ENCODE measurements around the gene RAB11FIP2. TPM values are rescaled to one million over a fixed set of nuclear protein-coding genes. Genes with fewer than 3 reads are reported as not detected.

The RAB11FIP2 gene
- total RNA-seq, 4 donors from 2014 or later = 3.0 to 18.4 (median 9.0) TPM

- TF ChIP-seq EP300 (IDR thresholded peaks at IDR 0.05; ENCODE audit: low read depth) = no peak
- in situ Hi-C loops (cut with MboI; ENCODE audit: low pct_ligation_motif_present in 1 of 4, low pct_unique_long_range_greater_than_20kb in 1 of 4, low sequenced_read_pairs in 3 of 4) (no loop called here), intact Hi-C loops (cut with DNase I; ENCODE audit: low total_unique reads) (no loop called here)
- peaks cover 0 to 14% (median 7%) of the 10 kb centered on the region in 4 donors for H3K4me1 ChIP-seq
- WGBS, 2 donors (ENCODE audit: low coverage in 1 of 2) = 54 to 69% methylated on average over 7 of the region's 7 CpGs
- H3K9me3 ChIP-seq = no peaks in the 10 kb centered on the region
- H3K27me3 ChIP-seq = no peaks in the 10 kb centered on the region
- H3K27ac ChIP-seq = no peak overlapping the region
- no peak overlapping the region for H3K4me3 ChIP-seq
- DNase-seq = no peak
- H3K36me3 ChIP-seq = peaks cover 0 to 7% (median 0%) of the 10 kb centered on the region in 4 donors
Observed at GRCh38 chr10:118033905-118034304, 12.8 kb downstream of the RAB11FIP2 start.

GRCh38 chr10:118032564-118032963, 14.2 kb downstream of the RAB11FIP2 start:
- DNase-seq = no peak
- Histone ChIP-seq H3K4me1 (peaks cover 0 to 14% (median 7%) of the 10 kb centered on the region in 4 donors), H3K4me3 (no peak overlapping the region), H3K36me3 (peaks cover 0 to 4% (median 0%) of the 10 kb centered on the region in 4 donors), H3K27me3 (no peaks in the 10 kb centered on the region), H3K9me3 (no peaks in the 10 kb centered on the region), H3K27ac (no peak overlapping the region)
- intact Hi-C loops (cut with DNase I; ENCODE audit: low total_unique reads) (no loop called here), in situ Hi-C loops (cut with MboI; ENCODE audit: low pct_ligation_motif_present in 1 of 4, low pct_unique_long_range_greater_than_20kb in 1 of 4, low sequenced_read_pairs in 3 of 4) (no loop called here)
- TF ChIP-seq POLR2A (IDR thresholded peaks at IDR 0.05) (no peak), POLR2AphosphoS5 (IDR thresholded peaks at IDR 0.05) (no peak), CTCF (IDR thresholded peaks at IDR 0.05) (no peak), EP300 (IDR thresholded peaks at IDR 0.05; ENCODE audit: low read depth) (no peak)
- WGBS, 2 donors (ENCODE audit: low coverage in 1 of 2) = 95 to 96% methylated on average over 4 of the region's 4 CpGs

DNA sequence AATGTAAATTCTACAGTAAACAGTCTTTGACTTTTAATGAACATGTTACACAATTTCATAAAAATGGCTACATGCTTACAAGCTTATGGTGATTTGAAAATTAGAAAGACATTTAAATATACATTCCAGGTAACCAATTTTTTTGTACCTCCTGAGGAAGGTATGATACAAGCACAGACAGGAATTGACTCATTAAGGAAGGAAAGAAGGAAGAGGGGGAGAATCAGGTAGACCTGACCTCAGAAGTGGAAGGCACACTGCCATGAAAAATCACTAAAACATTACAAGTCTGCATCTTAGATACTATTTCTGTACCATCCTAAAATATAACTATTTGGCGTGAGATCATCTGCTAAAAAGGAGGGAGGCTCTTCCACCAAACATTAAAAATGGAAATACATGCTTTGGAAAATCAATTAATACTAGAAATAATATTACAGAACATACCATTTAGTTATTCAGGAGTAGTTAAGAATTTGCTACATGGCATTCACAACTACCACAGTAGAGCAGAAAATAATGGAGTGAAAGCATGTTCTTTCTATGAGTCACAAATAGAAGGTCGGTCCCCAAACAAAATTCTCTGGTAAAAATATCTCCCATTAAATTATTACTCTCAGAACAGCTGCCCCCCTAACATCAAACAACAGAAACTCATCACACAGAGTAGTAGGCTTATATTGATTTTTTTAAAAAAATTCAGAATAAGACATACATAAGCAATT, 15.2 kb downstream of the RAB11FIP2 start:
- Histone ChIP-seq H3K27me3 (no peaks in the 10 kb centered on the region), H3K9me3 (no peaks in the 10 kb centered on the region), H3K4me1 (peaks cover 0 to 12% (median 7%) of the 10 kb centered on the region in 4 donors), H3K36me3 (peaks cover 0 to 4% (median 0%) of the 10 kb centered on the region in 4 donors), H3K4me3 (no peak overlapping the region), H3K27ac (no peak overlapping the region)
- TF ChIP-seq EP300 (IDR thresholded peaks at IDR 0.05; ENCODE audit: low read depth) = no peak
- no peak for TF ChIP-seq POLR2AphosphoS5 (IDR thresholded peaks at IDR 0.05)
- TF ChIP-seq CTCF (IDR thresholded peaks at IDR 0.05) = no peak
- TF ChIP-seq POLR2A (IDR thresholded peaks at IDR 0.05) = no peak
- intact Hi-C loops (cut with DNase I; ENCODE audit: low total_unique reads) (no loop called here), in situ Hi-C loops (cut with MboI; ENCODE audit: low pct_ligation_motif_present in 1 of 4, low pct_unique_long_range_greater_than_20kb in 1 of 4, low sequenced_read_pairs in 3 of 4) (no loop called here)
- WGBS, 2 donors (ENCODE audit: low coverage in 1 of 2) = 78 to 84% methylated on average over 2 of the region's 2 CpGs
- DNase-seq = no peak

GRCh38 chr10:118028619-118029018, 18.1 kb downstream of the RAB11FIP2 start:
- intact Hi-C loops (cut with DNase I; ENCODE audit: low total_unique reads) (no loop called here), in situ Hi-C loops (cut with MboI; ENCODE audit: low pct_ligation_motif_present in 1 of 4, low pct_unique_long_range_greater_than_20kb in 1 of 4, low sequenced_read_pairs in 3 of 4) (no loop called here)
- H3K9me3 ChIP-seq = no peaks in the 10 kb centered on the region
- H3K4me3 ChIP-seq = no peak overlapping the region
- H3K27ac ChIP-seq = no peak overlapping the region
- peaks cover 0 to 4% (median 0%) of the 10 kb centered on the region in 4 donors for H3K36me3 ChIP-seq
- H3K27me3 ChIP-seq = no peaks in the 10 kb centered on the region
- TF ChIP-seq POLR2AphosphoS5 (IDR thresholded peaks at IDR 0.05) (no peak), POLR2A (IDR thresholded peaks at IDR 0.05) (no peak), EP300 (IDR thresholded peaks at IDR 0.05; ENCODE audit: low read depth) (no peak), CTCF (IDR thresholded peaks at IDR 0.05) (no peak)
- DNase-seq = no peak
- peaks cover 0 to 8% (median 3%) of the 10 kb centered on the region in 4 donors for H3K4me1 ChIP-seq

Measured in transverse colon (tissue), 4 donors.